ENCODE results near the gene MBNL2.
A peak's percentile ranks its signal among the peaks of the same experiment; 100 is the strongest.
"Not testable (repeated sequence)": the region's sequence is repeated elsewhere in the genome, so short reads cannot be mapped to it uniquely, and the experiment has no call there.

Gene MBNL2

GRCh38 chr13:97339988-97340749 lies 118.0 kb downstream of the MBNL2 start:
- Mint-ChIP-seq H3K4me1 (no peaks in the 10 kb centered on the region), H3K27ac (no peak overlapping the region), H3K9me3 (no peaks in the 10 kb centered on the region), H3K36me3 (peaks cover 13% of the 10 kb centered on the region), H3K4me3 (no peak overlapping the region), H3K27me3 (no peaks in the 10 kb centered on the region)
- ATAC-seq (ENCODE audit: low read depth) (no peak), DNase-seq (ENCODE audit: low spot score in 2 of 2) (no peak)

GRCh38 chr13:97341135-97341534 lies 119.0 kb downstream of the MBNL2 start:
- peak overlapping the region; percentile 10 for H3K27ac Mint-ChIP-seq
- no peaks in the 10 kb centered on the region for H3K4me1 Mint-ChIP-seq
- H3K9me3 Mint-ChIP-seq: no peaks in the 10 kb centered on the region

GRCh38 chr13:97342136-97342535 lies 120.0 kb downstream of the MBNL2 start:
- peaks cover 17% of the 10 kb centered on the region for H3K36me3 Mint-ChIP-seq
- H3K4me1 Mint-ChIP-seq: no peaks in the 10 kb centered on the region
- no peak overlapping the region for H3K4me3 Mint-ChIP-seq
- H3K27ac Mint-ChIP-seq: no peak overlapping the region
- DNase-seq (ENCODE audit: low spot score in 2 of 2): no peak
- no peak for ATAC-seq (ENCODE audit: low read depth)
- no peaks in the 10 kb centered on the region for H3K27me3 Mint-ChIP-seq
- no peaks in the 10 kb centered on the region for H3K9me3 Mint-ChIP-seq

More at GRCh38 chr13:97341135-97341534, 119.0 kb downstream of the MBNL2 start:
- Mint-ChIP-seq H3K4me3 (no peak overlapping the region), H3K36me3 (peaks cover 17% of the 10 kb centered on the region), H3K27me3 (no peaks in the 10 kb centered on the region)
- ATAC-seq (ENCODE audit: low read depth) (no peak), DNase-seq (ENCODE audit: low spot score in 2 of 2) (no peak)

- DNase-seq (ENCODE audit: low spot score in 2 of 2) (no peak), ATAC-seq (ENCODE audit: low read depth) (no peak)
- H3K27ac Mint-ChIP-seq: no peak overlapping the region
- H3K27me3 Mint-ChIP-seq: no peaks in the 10 kb centered on the region
- H3K9me3 Mint-ChIP-seq: no peaks in the 10 kb centered on the region
- H3K36me3 Mint-ChIP-seq: peaks cover 17% of the 10 kb centered on the region
- H3K4me1 Mint-ChIP-seq: no peaks in the 10 kb centered on the region
- H3K4me3 Mint-ChIP-seq: no peak overlapping the region
These were observed 120.8 kb downstream of the MBNL2 start for GRCh38 chr13:97342936-97343335.

- Mint-ChIP-seq H3K9me3 (no peaks in the 10 kb centered on the region), H3K4me3 (no peak overlapping the region), H3K36me3 (peaks cover 21% of the 10 kb centered on the region), H3K27me3 (no peaks in the 10 kb centered on the region), H3K27ac (no peak overlapping the region), H3K4me1 (no peaks in the 10 kb centered on the region)
- DNase-seq (ENCODE audit: low spot score in 2 of 2) (peak in 1 of 2 donors; percentile 7), ATAC-seq (ENCODE audit: low read depth) (peak; percentile 29)
These were observed 122.4 kb downstream of the MBNL2 start for GRCh38 chr13:97344265-97345175.

- no peaks in the 10 kb centered on the region for H3K9me3 Mint-ChIP-seq
- ATAC-seq (ENCODE audit: low read depth) (no peak), DNase-seq (ENCODE audit: low spot score in 2 of 2) (no peak)
- H3K27me3 Mint-ChIP-seq: no peaks in the 10 kb centered on the region
- H3K36me3 Mint-ChIP-seq: peaks cover 29% of the 10 kb centered on the region
- no peak overlapping the region for H3K27ac Mint-ChIP-seq
- no peak overlapping the region for H3K4me3 Mint-ChIP-seq
- no peaks in the 10 kb centered on the region for H3K4me1 Mint-ChIP-seq
These were observed 124.0 kb downstream of the MBNL2 start for GRCh38 chr13:97346097-97346496.

GRCh38 chr13:97346561-97347254 lies 124.6 kb downstream of the MBNL2 start:
- Mint-ChIP-seq H3K36me3 (peaks cover 29% of the 10 kb centered on the region), H3K27ac (no peak overlapping the region), H3K4me3 (no peak overlapping the region), H3K9me3 (no peaks in the 10 kb centered on the region), H3K4me1 (no peaks in the 10 kb centered on the region), H3K27me3 (no peaks in the 10 kb centered on the region)
- no peak for ATAC-seq (ENCODE audit: low read depth)
- no peak for DNase-seq (ENCODE audit: low spot score in 2 of 2)

- H3K4me1 Mint-ChIP-seq: no peaks in the 10 kb centered on the region
- no peak for ATAC-seq (ENCODE audit: low read depth)
- no peak for DNase-seq (ENCODE audit: low spot score in 2 of 2)
- no peaks in the 10 kb centered on the region for H3K27me3 Mint-ChIP-seq
- no peaks in the 10 kb centered on the region for H3K9me3 Mint-ChIP-seq
- H3K4me3 Mint-ChIP-seq: no peak overlapping the region
- H3K27ac Mint-ChIP-seq: no peak overlapping the region
- peaks cover 34% of the 10 kb centered on the region for H3K36me3 Mint-ChIP-seq
These were observed 125.3 kb downstream of the MBNL2 start for GRCh38 chr13:97347255-97347932.

GRCh38 chr13:97348569-97349100 lies 126.5 kb downstream of the MBNL2 start:
- Mint-ChIP-seq H3K9me3 (no peaks in the 10 kb centered on the region), H3K27me3 (no peaks in the 10 kb centered on the region), H3K27ac (no peak overlapping the region), H3K4me3 (no peak overlapping the region), H3K36me3 (peaks cover 28% of the 10 kb centered on the region), H3K4me1 (no peaks in the 10 kb centered on the region)
- ATAC-seq (ENCODE audit: low read depth) (no peak), DNase-seq (ENCODE audit: low spot score in 2 of 2) (no peak)

- not testable (repeated sequence) for H3K4me3 Mint-ChIP-seq; H3K4me1 Mint-ChIP-seq; ATAC-seq (ENCODE audit: low read depth); DNase-seq (ENCODE audit: low spot score in 2 of 2); H3K9me3 Mint-ChIP-seq; H3K27ac Mint-ChIP-seq; H3K27me3 Mint-ChIP-seq
- peaks cover 30% of the 10 kb centered on the region for H3K36me3 Mint-ChIP-seq
These were observed 129.9 kb downstream of the MBNL2 start for GRCh38 chr13:97352012-97352411.

GRCh38 chr13:97352815-97353214 lies 130.7 kb downstream of the MBNL2 start:
- no peaks in the 10 kb centered on the region for H3K4me1 Mint-ChIP-seq
- H3K36me3 Mint-ChIP-seq: peaks cover 31% of the 10 kb centered on the region
- H3K27me3 Mint-ChIP-seq: no peaks in the 10 kb centered on the region

GRCh38 chr13:97353927-97354675 lies 132.0 kb downstream of the MBNL2 start:
- Mint-ChIP-seq H3K4me3 (no peak overlapping the region), H3K27me3 (no peaks in the 10 kb centered on the region), H3K36me3 (peaks cover 33% of the 10 kb centered on the region), H3K9me3 (no peaks in the 10 kb centered on the region), H3K4me1 (no peaks in the 10 kb centered on the region), H3K27ac (peak overlapping the region; percentile 65)
- DNase-seq (ENCODE audit: low spot score in 2 of 2) (no peak), ATAC-seq (ENCODE audit: low read depth) (no peak)

More at GRCh38 chr13:97352815-97353214, 130.7 kb downstream of the MBNL2 start:
- ATAC-seq (ENCODE audit: low read depth) (no peak), DNase-seq (ENCODE audit: low spot score in 2 of 2) (no peak)
- no peaks in the 10 kb centered on the region for H3K9me3 Mint-ChIP-seq
- no peak overlapping the region for H3K27ac Mint-ChIP-seq
- no peak overlapping the region for H3K4me3 Mint-ChIP-seq

GRCh38 chr13:97354808-97355207 lies 132.7 kb downstream of the MBNL2 start:
- no peak for DNase-seq (ENCODE audit: low spot score in 2 of 2)
- H3K27ac Mint-ChIP-seq: peak overlapping the region; percentile 65
- H3K4me3 Mint-ChIP-seq: no peak overlapping the region
- H3K9me3 Mint-ChIP-seq: no peaks in the 10 kb centered on the region
- no peak for ATAC-seq (ENCODE audit: low read depth)
- peaks cover 33% of the 10 kb centered on the region for H3K36me3 Mint-ChIP-seq
- H3K27me3 Mint-ChIP-seq: no peaks in the 10 kb centered on the region
- H3K4me1 Mint-ChIP-seq: peaks cover 3% of the 10 kb centered on the region

All from memory B cell (primary cell).